Neural progenitor cell (in vitro differentiated cells): ENCODE results near the gene N4BP2. TPM values are rescaled to one million over a fixed set of nuclear protein-coding genes. Genes with fewer than 3 reads are reported as not detected.
"Not testable (repeated sequence)": the region's sequence is repeated elsewhere in the genome, so short reads cannot be mapped to it uniquely, and the experiment has no call there.

Experiments
- DNase-seq: peaks from one replicate; pipeline ENCODE4 v3.0.0-alpha.2; 2016; ENCODE audit warnings: low spot score
- H2AFZ ChIP-seq: fragments of 200-600 bp; sonication (generic); replicated peaks from 2 replicates; pipeline ENCODE4 v1.6.1; 2016; ENCODE audit warnings: antibody characterized with exemption
- H3F3A ChIP-seq: fragments of 200-600 bp; sonication (generic); 2 replicates; pipeline ENCODE4 v1.6.1; 2016; ENCODE audit warnings: antibody characterized with exemption, low read depth
- H3K27ac ChIP-seq: fragments of 200-600 bp; sonication (generic); 2 replicates; pipeline ENCODE4 v1.5.1; 2016; ENCODE audit warnings: mild to moderate bottlenecking
- H3K27me3 ChIP-seq: fragments of 200-600 bp; sonication (generic); 2 replicates; pipeline ENCODE4 v1.6.1; 2016; ENCODE audit warnings: mild to moderate bottlenecking, moderate library complexity
- H3K36me3 ChIP-seq: fragments of 200-600 bp; sonication (generic); 2 replicates; pipeline ENCODE4 v1.5.1; 2016
- H3K4me1 ChIP-seq: fragments of 200-600 bp; sonication (generic); 2 replicates; pipeline ENCODE4 v1.6.1; 2016; ENCODE audit warnings: mixed run types
- H3K4me2 ChIP-seq: fragments of 200-600 bp; sonication (generic); 2 replicates; pipeline ENCODE4 v1.6.1; 2016
- H3K4me3 ChIP-seq: fragments of 200-600 bp; sonication (generic); 2 replicates; pipeline ENCODE4 v1.5.1; 2016
- H3K79me2 ChIP-seq: fragments of 200-600 bp; sonication (generic); 2 replicates; pipeline ENCODE4 v1.6.1; 2016; ENCODE audit warnings: low read depth
- H3K9ac ChIP-seq: fragments of 200-600 bp; sonication (generic); 2 replicates; pipeline ENCODE4 v1.6.1; 2016
- H3K9me3 ChIP-seq: fragments of 200-600 bp; sonication (generic); 2 replicates; pipeline ENCODE4 v1.5.1; 2016; ENCODE audit warnings: low read depth
- H4K20me1 ChIP-seq: fragments of 200-600 bp; sonication (generic); 2 replicates; pipeline ENCODE4 v1.6.1; 2016; ENCODE audit warnings: low read depth
- H3K27ac Mint-ChIP-seq: 3 replicates; pipeline ENCODE4 v1.8.0; 2021; ENCODE audit warnings: mixed read lengths
- H3K27me3 Mint-ChIP-seq: 2 replicates; pipeline ENCODE4 v1.8.0; 2022; ENCODE audit warnings: low read depth, mild to moderate bottlenecking, inconsistent platforms, moderate library complexity, mixed read lengths; ENCODE audit not compliant: insufficient read depth
- H3K36me3 Mint-ChIP-seq: 3 replicates; pipeline ENCODE4 v1.8.0; 2021; ENCODE audit warnings: mixed read lengths
- H3K4me1 Mint-ChIP-seq: 3 replicates; pipeline ENCODE4 v1.8.0; 2021; ENCODE audit warnings: mixed read lengths
- H3K4me3 Mint-ChIP-seq: 3 replicates; pipeline ENCODE4 v1.8.0; 2021; ENCODE audit warnings: mild to moderate bottlenecking, moderate library complexity, mixed read lengths
- H3K9me3 Mint-ChIP-seq: 3 replicates; pipeline ENCODE4 v1.8.0; 2020; ENCODE audit warnings: mixed read lengths
- CTCF ChIP-seq: fragments of 200-600 bp; sonication (generic); IDR thresholded peaks from 2 replicates; pipeline ENCODE4 v1.5.1; 2017; ENCODE audit warnings: antibody characterized with exemption, mild to moderate bottlenecking
- EZH2 ChIP-seq: fragments of 200-600 bp; sonication (generic); IDR thresholded peaks from 2 replicates; pipeline ENCODE4 v1.6.1; 2017; ENCODE audit warnings: antibody characterized with exemption, mild to moderate bottlenecking, moderate library complexity
- EZH2phosphoT487 ChIP-seq: fragments of 200-600 bp; sonication (generic); IDR thresholded peaks from 2 replicates; pipeline ENCODE4 v1.6.1; 2017; ENCODE audit warnings: antibody characterized with exemption
- total RNA-seq: library from RNA; depleted of rRNA; stranded (reverse); fragments of >200 nt; gene quantifications from 2 replicates; pipeline ENCODE4 v1.2.3, GENCODE V29; 2015; ENCODE audit warnings: low replicate concordance

The N4BP2 gene
- total RNA-seq, 1 donor from 2014 or later = 80.9 TPM

- H3K79me2 ChIP-seq = peaks cover 60% of the 10 kb centered on the region
- H3K36me3 ChIP-seq = no peaks in the 10 kb centered on the region
- Mint-ChIP-seq H3K27ac (no peak overlapping the region), H3K36me3 (peaks cover 33% of the 10 kb centered on the region), H3K4me1 (no peaks in the 10 kb centered on the region), H3K27me3 (peaks cover 2% of the 10 kb centered on the region), H3K4me3 (no peak overlapping the region), H3K9me3 (peaks cover 6% of the 10 kb centered on the region)
- no peaks in the 10 kb centered on the region for H3K9me3 ChIP-seq
- H2AFZ ChIP-seq = no peak overlapping the region
- H4K20me1 ChIP-seq = peaks cover 2% of the 10 kb centered on the region
- H3K4me2 ChIP-seq = no peak overlapping the region
- no peak overlapping the region for H3K9ac ChIP-seq
- no peak for DNase-seq
- no peak overlapping the region for H3K4me3 ChIP-seq
- TF ChIP-seq EZH2phosphoT487 (no peak), EZH2 (no peak), CTCF (no peak)
- no peaks in the 10 kb centered on the region for H3F3A ChIP-seq
- no peaks in the 10 kb centered on the region for H3K27me3 ChIP-seq
- H3K27ac ChIP-seq = no peak overlapping the region
- no peaks in the 10 kb centered on the region for H3K4me1 ChIP-seq
Observed at GRCh38 chr4:40086421-40086820, 29.8 kb downstream of the N4BP2 start.

- H3K4me1 Mint-ChIP-seq = no peaks in the 10 kb centered on the region
- Histone ChIP-seq H3F3A (no peaks in the 10 kb centered on the region), H4K20me1 (peaks cover 2% of the 10 kb centered on the region), H3K36me3 (no peaks in the 10 kb centered on the region), H3K4me3 (no peak overlapping the region), H3K27me3 (no peaks in the 10 kb centered on the region), H3K27ac (no peak overlapping the region), H3K9ac (no peak overlapping the region), H3K9me3 (no peaks in the 10 kb centered on the region), H3K79me2 (peaks cover 74% of the 10 kb centered on the region), H2AFZ (no peak overlapping the region), H3K4me2 (no peak overlapping the region), H3K4me1 (no peaks in the 10 kb centered on the region)
- H3K27me3 Mint-ChIP-seq = peaks cover 2% of the 10 kb centered on the region
- H3K9me3 Mint-ChIP-seq = peaks cover 6% of the 10 kb centered on the region
- no peak overlapping the region for H3K27ac Mint-ChIP-seq
- H3K36me3 Mint-ChIP-seq = peaks cover 32% of the 10 kb centered on the region
- TF ChIP-seq EZH2phosphoT487 (no peak), CTCF (no peak), EZH2 (no peak)
- DNase-seq = no peak
- H3K4me3 Mint-ChIP-seq = no peak overlapping the region
Observed at GRCh38 chr4:40087799-40088366, 31.2 kb downstream of the N4BP2 start.

GRCh38 chr4:40093400-40093799, 36.8 kb downstream of the N4BP2 start:
- not testable (repeated sequence) for H3K4me1 Mint-ChIP-seq, H3K27ac ChIP-seq, H3K27me3 Mint-ChIP-seq, H3K4me2 ChIP-seq, H3K4me3 Mint-ChIP-seq, H2AFZ ChIP-seq, H3K4me3 ChIP-seq, H4K20me1 ChIP-seq, H3F3A ChIP-seq, H3K9me3 ChIP-seq, H3K27ac Mint-ChIP-seq, DNase-seq, H3K4me1 ChIP-seq, H3K27me3 ChIP-seq, H3K9ac ChIP-seq, H3K36me3 ChIP-seq, H3K9me3 Mint-ChIP-seq
- peaks cover 21% of the 10 kb centered on the region for H3K36me3 Mint-ChIP-seq
- H3K79me2 ChIP-seq = peaks cover 93% of the 10 kb centered on the region

- peaks cover 6% of the 10 kb centered on the region for H3K9me3 Mint-ChIP-seq
- no peak overlapping the region for H3K27ac Mint-ChIP-seq
- H3K79me2 ChIP-seq = peaks cover 63% of the 10 kb centered on the region
Observed at GRCh38 chr4:40099010-40099409, 42.4 kb downstream of the N4BP2 start.

GRCh38 chr4:40107150-40107549, 50.5 kb downstream of the N4BP2 start:
- H3K9me3 ChIP-seq, H3K79me2 ChIP-seq, H3K4me2 ChIP-seq, H3F3A ChIP-seq, H2AFZ ChIP-seq, H3K27ac Mint-ChIP-seq, H3K4me3 ChIP-seq, H3K4me1 Mint-ChIP-seq, H3K27me3 Mint-ChIP-seq, H3K9ac ChIP-seq, H3K9me3 Mint-ChIP-seq, H3K4me1 ChIP-seq, DNase-seq, H3K27ac ChIP-seq, H4K20me1 ChIP-seq, H3K4me3 Mint-ChIP-seq, H3K27me3 ChIP-seq: not testable (repeated sequence)
- H3K36me3 Mint-ChIP-seq = peaks cover 44% of the 10 kb centered on the region
- peaks cover 13% of the 10 kb centered on the region for H3K36me3 ChIP-seq

More at GRCh38 chr4:40099010-40099409, 42.4 kb downstream of the N4BP2 start:
- Mint-ChIP-seq H3K4me1 (no peaks in the 10 kb centered on the region), H3K36me3 (peaks cover 26% of the 10 kb centered on the region), H3K27me3 (no peaks in the 10 kb centered on the region), H3K4me3 (no peak overlapping the region)
- H3K9ac ChIP-seq = no peak overlapping the region
- H3K27ac ChIP-seq = no peak overlapping the region
- H3K4me1 ChIP-seq = peaks cover 6% of the 10 kb centered on the region
- no peak for DNase-seq
- no peak for TF ChIP-seq EZH2phosphoT487
- no peak for TF ChIP-seq CTCF
- no peak for TF ChIP-seq EZH2
- no peaks in the 10 kb centered on the region for H3F3A ChIP-seq
- H2AFZ ChIP-seq = no peak overlapping the region
- no peaks in the 10 kb centered on the region for H3K27me3 ChIP-seq
- H3K4me3 ChIP-seq = no peak overlapping the region
- H3K4me2 ChIP-seq = no peak overlapping the region
- no peaks in the 10 kb centered on the region for H3K9me3 ChIP-seq
- H4K20me1 ChIP-seq = no peaks in the 10 kb centered on the region
- peaks cover 16% of the 10 kb centered on the region for H3K36me3 ChIP-seq
